Measurements from ENCODE around the gene ME3. TPM values are rescaled to one million over a fixed set of nuclear protein-coding genes. Genes with fewer than 3 reads are reported as not detected.
A peak's percentile ranks its signal among the peaks of the same experiment; 100 is the strongest.

Gene ME3
- total RNA-seq = 16.7 TPM

- Histone ChIP-seq H3K4me3 (ENCODE audit: low read length in 3 of 3) (peak within 1 kb of the TSS; percentile 89 to 93 (median 91)), H3K27me3 (ENCODE audit: control insufficient read depth in 3 of 3, insufficient read depth in 3 of 3, low read length in 3 of 3) (no peaks in the 10 kb centered on the region), H3K36me3 (ENCODE audit: control insufficient read depth in 3 of 3, insufficient read depth in 3 of 3, low read length in 3 of 3) (no peaks in the 10 kb centered on the region), H3K4me1 (ENCODE audit: control insufficient read depth in 3 of 3, insufficient read depth in 3 of 3, low read length in 3 of 3) (peaks cover 19 to 53% (median 37%) of the 10 kb centered on the region in 3 donors), H3K27ac (ENCODE audit: low read depth, low read length) (peak within 1 kb of the TSS; percentile 96), H3K9ac (ENCODE audit: low read depth in 1 of 3, low read length in 3 of 3) (peak within 1 kb of the TSS; percentile 92 to 94 (median 93)), H3K9me3 (ENCODE audit: control insufficient read depth in 3 of 3, low read length in 3 of 3) (no peaks in the 10 kb centered on the region)
Observed at GRCh38 chr11:86672007-86672621, at the start of gene ME3. Gene ME3 (minus strand): TSS chr11:86672616.

GRCh38 chr11:86722006-86722405 is 49.6 kb upstream of the ME3 start:
- Histone ChIP-seq H3K4me1 (ENCODE audit: control insufficient read depth in 3 of 3, insufficient read depth in 3 of 3, low read length in 3 of 3) (no peaks in the 10 kb centered on the region), H3K36me3 (ENCODE audit: control insufficient read depth in 3 of 3, insufficient read depth in 3 of 3, low read length in 3 of 3) (no peaks in the 10 kb centered on the region), H3K27ac (ENCODE audit: low read depth, low read length) (no peak overlapping the region), H3K27me3 (ENCODE audit: control insufficient read depth in 3 of 3, insufficient read depth in 3 of 3, low read length in 3 of 3) (no peaks in the 10 kb centered on the region), H3K9me3 (ENCODE audit: control insufficient read depth in 3 of 3, low read length in 3 of 3) (peaks cover 0 to 4% (median 0%) of the 10 kb centered on the region in 3 donors), H3K9ac (ENCODE audit: low read depth in 1 of 3, low read length in 3 of 3) (no peak overlapping the region), H3K4me3 (ENCODE audit: low read length in 3 of 3) (no peak overlapping the region)

GRCh38 chr11:86720546-86720945 is 48.1 kb upstream of the ME3 start:
- H3K4me1 ChIP-seq (ENCODE audit: control insufficient read depth in 3 of 3, insufficient read depth in 3 of 3, low read length in 3 of 3) = no peaks in the 10 kb centered on the region
- H3K9me3 ChIP-seq (ENCODE audit: control insufficient read depth in 3 of 3, low read length in 3 of 3) = peaks cover 0 to 4% (median 0%) of the 10 kb centered on the region in 3 donors
- no peak overlapping the region for H3K4me3 ChIP-seq (ENCODE audit: low read length in 3 of 3)
- no peak overlapping the region for H3K27ac ChIP-seq (ENCODE audit: low read depth, low read length)
- H3K27me3 ChIP-seq (ENCODE audit: control insufficient read depth in 3 of 3, insufficient read depth in 3 of 3, low read length in 3 of 3) = no peaks in the 10 kb centered on the region
- no peak overlapping the region for H3K9ac ChIP-seq (ENCODE audit: low read depth in 1 of 3, low read length in 3 of 3)
- no peaks in the 10 kb centered on the region for H3K36me3 ChIP-seq (ENCODE audit: control insufficient read depth in 3 of 3, insufficient read depth in 3 of 3, low read length in 3 of 3)

GRCh38 chr11:86719781-86720463 is 47.5 kb upstream of the ME3 start:
- no peaks in the 10 kb centered on the region for H3K27me3 ChIP-seq (ENCODE audit: control insufficient read depth in 3 of 3, insufficient read depth in 3 of 3, low read length in 3 of 3)
- no peaks in the 10 kb centered on the region for H3K36me3 ChIP-seq (ENCODE audit: control insufficient read depth in 3 of 3, insufficient read depth in 3 of 3, low read length in 3 of 3)
- no peak overlapping the region for H3K27ac ChIP-seq (ENCODE audit: low read depth, low read length)
- no peaks in the 10 kb centered on the region for H3K4me1 ChIP-seq (ENCODE audit: control insufficient read depth in 3 of 3, insufficient read depth in 3 of 3, low read length in 3 of 3)
- peaks cover 0 to 4% (median 0%) of the 10 kb centered on the region in 3 donors for H3K9me3 ChIP-seq (ENCODE audit: control insufficient read depth in 3 of 3, low read length in 3 of 3)
- H3K9ac ChIP-seq (ENCODE audit: low read depth in 1 of 3, low read length in 3 of 3) = no peak overlapping the region
- H3K4me3 ChIP-seq (ENCODE audit: low read length in 3 of 3) = no peak overlapping the region

GRCh38 chr11:86718999-86719398 is 46.6 kb upstream of the ME3 start:
- no peak overlapping the region for H3K4me3 ChIP-seq (ENCODE audit: low read length in 3 of 3)
- H3K9me3 ChIP-seq (ENCODE audit: control insufficient read depth in 3 of 3, low read length in 3 of 3) = peaks cover 0 to 4% (median 0%) of the 10 kb centered on the region in 3 donors
- H3K4me1 ChIP-seq (ENCODE audit: control insufficient read depth in 3 of 3, insufficient read depth in 3 of 3, low read length in 3 of 3) = no peaks in the 10 kb centered on the region
- H3K27ac ChIP-seq (ENCODE audit: low read depth, low read length) = no peak overlapping the region
- H3K9ac ChIP-seq (ENCODE audit: low read depth in 1 of 3, low read length in 3 of 3) = no peak overlapping the region
- no peaks in the 10 kb centered on the region for H3K27me3 ChIP-seq (ENCODE audit: control insufficient read depth in 3 of 3, insufficient read depth in 3 of 3, low read length in 3 of 3)
- H3K36me3 ChIP-seq (ENCODE audit: control insufficient read depth in 3 of 3, insufficient read depth in 3 of 3, low read length in 3 of 3) = no peaks in the 10 kb centered on the region

- Histone ChIP-seq H3K4me3 (ENCODE audit: low read length in 3 of 3) (no peak overlapping the region), H3K36me3 (ENCODE audit: control insufficient read depth in 3 of 3, insufficient read depth in 3 of 3, low read length in 3 of 3) (no peaks in the 10 kb centered on the region), H3K27ac (ENCODE audit: low read depth, low read length) (no peak overlapping the region), H3K27me3 (ENCODE audit: control insufficient read depth in 3 of 3, insufficient read depth in 3 of 3, low read length in 3 of 3) (no peaks in the 10 kb centered on the region), H3K9ac (ENCODE audit: low read depth in 1 of 3, low read length in 3 of 3) (no peak overlapping the region), H3K9me3 (ENCODE audit: control insufficient read depth in 3 of 3, low read length in 3 of 3) (peaks cover 0 to 4% (median 0%) of the 10 kb centered on the region in 3 donors), H3K4me1 (ENCODE audit: control insufficient read depth in 3 of 3, insufficient read depth in 3 of 3, low read length in 3 of 3) (no peaks in the 10 kb centered on the region)
Observed at GRCh38 chr11:86718521-86718920, 46.1 kb upstream of the ME3 start.

- Histone ChIP-seq H3K36me3 (ENCODE audit: control insufficient read depth in 3 of 3, insufficient read depth in 3 of 3, low read length in 3 of 3) (no peaks in the 10 kb centered on the region), H3K27ac (ENCODE audit: low read depth, low read length) (no peak overlapping the region), H3K4me1 (ENCODE audit: control insufficient read depth in 3 of 3, insufficient read depth in 3 of 3, low read length in 3 of 3) (no peaks in the 10 kb centered on the region), H3K9me3 (ENCODE audit: control insufficient read depth in 3 of 3, low read length in 3 of 3) (peaks cover 0 to 4% (median 0%) of the 10 kb centered on the region in 3 donors), H3K9ac (ENCODE audit: low read depth in 1 of 3, low read length in 3 of 3) (no peak overlapping the region), H3K4me3 (ENCODE audit: low read length in 3 of 3) (no peak overlapping the region), H3K27me3 (ENCODE audit: control insufficient read depth in 3 of 3, insufficient read depth in 3 of 3, low read length in 3 of 3) (no peaks in the 10 kb centered on the region)
Observed at GRCh38 chr11:86717817-86718501, 45.5 kb upstream of the ME3 start.

GRCh38 chr11:86715611-86716010 is 43.2 kb upstream of the ME3 start:
- Histone ChIP-seq H3K9me3 (ENCODE audit: control insufficient read depth in 3 of 3, low read length in 3 of 3) (no peaks in the 10 kb centered on the region), H3K36me3 (ENCODE audit: control insufficient read depth in 3 of 3, insufficient read depth in 3 of 3, low read length in 3 of 3) (no peaks in the 10 kb centered on the region), H3K4me1 (ENCODE audit: control insufficient read depth in 3 of 3, insufficient read depth in 3 of 3, low read length in 3 of 3) (no peaks in the 10 kb centered on the region), H3K27me3 (ENCODE audit: control insufficient read depth in 3 of 3, insufficient read depth in 3 of 3, low read length in 3 of 3) (no peaks in the 10 kb centered on the region), H3K4me3 (ENCODE audit: low read length in 3 of 3) (no peak overlapping the region), H3K27ac (ENCODE audit: low read depth, low read length) (no peak overlapping the region), H3K9ac (ENCODE audit: low read depth in 1 of 3, low read length in 3 of 3) (no peak overlapping the region)

GRCh38 chr11:86713552-86713951 is 41.1 kb upstream of the ME3 start:
- Histone ChIP-seq H3K27ac (ENCODE audit: low read depth, low read length) (no peak overlapping the region), H3K9me3 (ENCODE audit: control insufficient read depth in 3 of 3, low read length in 3 of 3) (no peaks in the 10 kb centered on the region), H3K4me3 (ENCODE audit: low read length in 3 of 3) (no peak overlapping the region), H3K36me3 (ENCODE audit: control insufficient read depth in 3 of 3, insufficient read depth in 3 of 3, low read length in 3 of 3) (no peaks in the 10 kb centered on the region), H3K27me3 (ENCODE audit: control insufficient read depth in 3 of 3, insufficient read depth in 3 of 3, low read length in 3 of 3) (no peaks in the 10 kb centered on the region), H3K4me1 (ENCODE audit: control insufficient read depth in 3 of 3, insufficient read depth in 3 of 3, low read length in 3 of 3) (no peaks in the 10 kb centered on the region), H3K9ac (ENCODE audit: low read depth in 1 of 3, low read length in 3 of 3) (no peak overlapping the region)

- H3K9me3 ChIP-seq (ENCODE audit: control insufficient read depth in 3 of 3, low read length in 3 of 3) = no peaks in the 10 kb centered on the region
- no peaks in the 10 kb centered on the region for H3K36me3 ChIP-seq (ENCODE audit: control insufficient read depth in 3 of 3, insufficient read depth in 3 of 3, low read length in 3 of 3)
- no peaks in the 10 kb centered on the region for H3K27me3 ChIP-seq (ENCODE audit: control insufficient read depth in 3 of 3, insufficient read depth in 3 of 3, low read length in 3 of 3)
- no peak overlapping the region for H3K4me3 ChIP-seq (ENCODE audit: low read length in 3 of 3)
- H3K4me1 ChIP-seq (ENCODE audit: control insufficient read depth in 3 of 3, insufficient read depth in 3 of 3, low read length in 3 of 3) = no peaks in the 10 kb centered on the region
- no peak overlapping the region for H3K27ac ChIP-seq (ENCODE audit: low read depth, low read length)
- no peak overlapping the region for H3K9ac ChIP-seq (ENCODE audit: low read depth in 1 of 3, low read length in 3 of 3)
Observed at GRCh38 chr11:86710936-86711335, 38.5 kb upstream of the ME3 start.
